Fibroblast of the aortic adventitia (primary cell): Measurements from ENCODE around the gene ELK3. TPM values are rescaled to one million over a fixed set of nuclear protein-coding genes. Genes with fewer than 3 reads are reported as not detected.
A peak's percentile ranks its signal among the peaks of the same experiment; 100 is the strongest.

Experiments
- DNase-seq: peaks from one replicate; pipeline ENCODE4 v3.0.0-alpha.2; 2010; ENCODE audit warnings: low read depth
- H3K4me3 ChIP-seq: 2 replicates; pipeline ENCODE4 v1.5.1; 2011; ENCODE audit warnings: low read depth, mild to moderate bottlenecking, control low read depth, low read length, moderate library complexity
- total RNA-seq: library from RNA; depleted of rRNA; stranded (reverse); fragments of >200 nt; gene quantifications from 2 replicates; pipeline ENCODE4 v1.2.3, GENCODE V29; 2012; ENCODE audit warnings: low replicate concordance
- TF ChIP-seq, protein P1 (sequence below): IDR thresholded peaks from 2 replicates; pipeline ENCODE4 v1.5.1; 2011; ENCODE audit warnings: mild to moderate bottlenecking, low read length, control low read depth, inconsistent platforms; ENCODE audit not compliant: insufficient read depth

ELK3 gene
- total RNA-seq, 1 donor: 75.0 TPM

DNA sequence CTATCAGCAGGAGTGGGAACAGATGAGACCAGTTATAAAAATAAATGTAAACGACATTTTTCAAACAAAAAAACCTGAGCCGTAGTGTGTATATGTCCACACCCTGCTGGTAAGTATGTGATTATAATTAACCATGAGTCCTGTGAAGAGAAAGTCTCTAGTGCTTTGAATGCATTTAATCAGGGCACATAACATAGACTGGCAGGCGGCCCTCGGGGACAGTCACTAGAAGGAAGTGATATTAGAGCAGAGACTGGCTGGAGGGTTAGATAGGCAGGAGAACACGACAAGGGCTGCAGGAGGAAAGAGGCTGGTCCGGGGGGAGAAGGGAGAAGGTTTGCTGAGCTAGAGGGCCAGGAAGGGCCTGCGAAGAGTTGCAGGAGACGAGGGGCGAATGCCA lies 23.8 kb upstream of the ELK3 start:
- TF ChIP-seq, protein P1, sequence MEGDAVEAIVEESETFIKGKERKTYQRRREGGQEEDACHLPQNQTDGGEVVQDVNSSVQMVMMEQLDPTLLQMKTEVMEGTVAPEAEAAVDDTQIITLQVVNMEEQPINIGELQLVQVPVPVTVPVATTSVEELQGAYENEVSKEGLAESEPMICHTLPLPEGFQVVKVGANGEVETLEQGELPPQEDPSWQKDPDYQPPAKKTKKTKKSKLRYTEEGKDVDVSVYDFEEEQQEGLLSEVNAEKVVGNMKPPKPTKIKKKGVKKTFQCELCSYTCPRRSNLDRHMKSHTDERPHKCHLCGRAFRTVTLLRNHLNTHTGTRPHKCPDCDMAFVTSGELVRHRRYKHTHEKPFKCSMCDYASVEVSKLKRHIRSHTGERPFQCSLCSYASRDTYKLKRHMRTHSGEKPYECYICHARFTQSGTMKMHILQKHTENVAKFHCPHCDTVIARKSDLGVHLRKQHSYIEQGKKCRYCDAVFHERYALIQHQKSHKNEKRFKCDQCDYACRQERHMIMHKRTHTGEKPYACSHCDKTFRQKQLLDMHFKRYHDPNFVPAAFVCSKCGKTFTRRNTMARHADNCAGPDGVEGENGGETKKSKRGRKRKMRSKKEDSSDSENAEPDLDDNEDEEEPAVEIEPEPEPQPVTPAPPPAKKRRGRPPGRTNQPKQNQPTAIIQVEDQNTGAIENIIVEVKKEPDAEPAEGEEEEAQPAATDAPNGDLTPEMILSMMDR: no peak
- H3K4me3 ChIP-seq: no peak overlapping the region
- no peak for DNase-seq

DNA sequence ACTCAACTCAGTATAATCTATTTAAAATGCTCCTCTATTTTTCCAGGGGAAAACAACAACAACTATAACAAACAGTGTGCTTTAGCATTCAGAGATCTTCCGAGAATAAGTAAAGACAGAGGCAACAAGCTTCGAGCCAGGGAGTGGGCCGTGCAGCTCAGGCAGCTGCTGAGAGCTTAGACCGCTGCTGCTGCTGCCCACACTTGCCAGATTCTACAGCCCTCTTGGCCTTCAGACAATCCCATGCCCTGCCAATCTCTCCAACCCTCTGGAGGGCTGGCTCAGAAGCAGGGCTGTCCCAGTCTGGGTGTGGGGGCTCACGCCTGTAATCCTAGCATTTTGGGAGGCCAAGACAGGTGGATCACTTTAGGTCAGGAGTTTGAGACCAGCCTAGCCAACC lies 23.4 kb upstream of the ELK3 start:
- TF ChIP-seq, protein P1: no peak
- no peak overlapping the region for H3K4me3 ChIP-seq
- DNase-seq: no peak

DNA sequence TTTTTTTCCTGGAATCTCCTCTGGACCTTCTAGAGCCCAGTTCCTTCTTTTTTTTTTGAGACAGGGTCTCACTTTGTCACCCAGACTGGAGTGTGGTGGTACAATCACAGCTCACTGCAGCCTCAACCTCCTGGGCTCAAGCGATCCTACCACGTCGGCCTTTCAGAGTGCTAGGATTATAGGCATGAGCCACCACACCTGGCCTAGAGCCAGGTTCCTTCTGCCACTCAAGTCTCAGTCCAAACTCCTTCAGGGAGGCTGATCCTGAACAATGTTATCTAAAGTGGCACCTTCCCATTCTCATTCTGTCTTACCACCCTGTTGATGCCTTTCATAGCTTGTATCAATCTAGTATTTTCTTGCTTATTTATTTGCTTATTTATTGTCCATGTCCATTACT lies 22.3 kb upstream of the ELK3 start:
- TF ChIP-seq, protein P1: no peak
- no peak for DNase-seq

DNA sequence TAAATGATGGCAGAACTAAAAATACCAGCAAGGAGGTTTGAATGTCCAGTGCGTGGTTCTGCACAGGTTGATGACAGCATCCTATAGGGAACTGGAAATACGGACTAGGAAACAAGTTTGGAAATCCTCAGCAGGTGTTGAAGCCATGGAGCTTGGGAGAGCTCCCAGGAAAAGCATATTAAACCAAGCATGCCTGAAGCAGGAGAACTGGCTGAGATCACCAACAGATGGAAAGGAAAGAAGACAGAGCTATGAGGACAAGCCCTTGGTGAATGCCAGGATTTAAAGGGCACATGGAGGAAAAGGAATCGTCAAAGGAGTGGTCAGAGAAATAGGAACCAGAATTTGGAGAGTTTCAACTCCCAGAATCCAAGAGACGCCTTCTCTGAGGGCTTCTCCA lies 21.2 kb upstream of the ELK3 start:
- TF ChIP-seq, protein P1: no peak
- no peak for DNase-seq
- H3K4me3 ChIP-seq: no peak overlapping the region

More for the DNA sequence above, 22.3 kb upstream of the ELK3 start:
- H3K4me3 ChIP-seq: no peak overlapping the region

DNA sequence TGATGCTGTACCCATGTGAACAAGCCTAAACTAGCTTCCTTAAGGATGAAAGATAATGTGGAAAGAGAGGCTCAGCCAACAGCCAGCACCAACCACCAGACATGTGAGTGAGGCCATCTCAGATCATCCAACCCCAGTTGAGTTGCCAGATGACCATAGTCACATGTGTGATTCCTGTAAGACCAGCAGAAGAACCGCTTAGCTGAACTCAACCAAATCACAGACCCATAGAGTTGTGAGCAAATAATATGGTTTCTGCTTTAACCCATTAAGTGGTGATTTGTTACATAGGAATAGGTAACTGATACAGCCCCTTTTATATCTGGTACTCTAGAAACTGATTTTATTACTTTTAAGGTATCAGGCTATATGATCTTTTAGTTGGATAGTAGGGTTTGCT lies 17.6 kb upstream of the ELK3 start:
- TF ChIP-seq, protein P1: no peak
- DNase-seq: no peak

DNA sequence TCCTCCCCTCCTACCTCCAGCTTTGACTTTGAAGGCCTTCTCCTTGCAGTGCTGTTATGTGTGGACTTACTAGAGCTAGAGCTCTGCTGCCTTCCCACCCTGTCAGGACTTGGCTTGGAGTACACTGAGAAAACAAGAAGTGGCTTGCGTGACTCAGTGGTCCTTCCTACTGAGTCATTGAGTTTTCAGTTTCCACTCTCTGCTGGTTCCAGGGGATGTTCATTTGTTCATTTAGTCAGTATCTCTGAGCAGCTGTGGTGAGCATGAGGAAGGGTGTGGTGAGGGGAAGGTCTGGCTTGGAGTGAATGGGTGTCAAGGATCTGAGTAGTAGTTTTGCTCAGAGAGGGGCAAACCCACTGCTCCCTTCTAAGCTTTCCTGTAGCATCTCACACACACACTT lies 17.2 kb upstream of the ELK3 start:
- H3K4me3 ChIP-seq: no peak overlapping the region
- DNase-seq: peak; percentile 86
- TF ChIP-seq, protein P1: no peak

More for the DNA sequence above, 17.6 kb upstream of the ELK3 start:
- no peak overlapping the region for H3K4me3 ChIP-seq

DNA sequence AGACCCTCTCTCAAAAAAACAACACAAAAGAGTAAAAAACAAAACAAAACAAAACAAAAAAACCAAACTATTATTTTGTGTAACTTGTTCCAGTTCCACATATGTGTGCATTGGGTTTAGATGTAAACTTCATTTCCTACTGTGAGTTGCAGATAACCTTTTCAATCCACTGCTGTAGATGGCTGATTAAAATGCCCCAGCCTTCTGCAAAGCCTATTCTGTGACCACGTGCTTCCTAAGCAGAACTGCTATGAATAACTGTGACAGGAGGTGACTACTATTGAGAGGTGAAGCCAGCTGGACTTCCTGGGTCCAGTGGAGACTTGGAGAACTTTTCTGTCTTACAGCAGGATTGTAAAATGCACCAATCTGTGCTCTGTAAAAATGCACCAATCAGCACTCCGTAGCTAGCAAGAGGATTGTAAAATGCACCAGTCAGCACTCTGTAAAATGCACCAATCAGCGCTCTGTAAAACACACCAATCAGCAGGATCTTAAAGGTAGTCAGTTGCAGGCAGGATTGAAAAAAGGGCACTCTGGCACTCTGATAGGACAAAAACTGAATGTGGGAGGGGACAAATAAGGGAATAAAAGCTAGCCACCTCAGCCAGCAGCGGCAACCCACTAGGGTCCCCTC lies 10.3 kb upstream of the ELK3 start:
- H3K4me3 ChIP-seq: no peak overlapping the region
- DNase-seq: no peak
- TF ChIP-seq, protein P1: no peak
